HEK293T (cell line): ENCODE measurements around the gene MYO1B.

ENCODE experiments used
- ARNT ChIP-seq: fragments of 450-650 bp; IDR thresholded peaks from 2 replicates; pipeline ENCODE4 v1.6.1; 2017; ENCODE audit warnings: mild to moderate bottlenecking
- BHLHE40 ChIP-seq: fragments of 450-650 bp; IDR thresholded peaks from 2 replicates; pipeline ENCODE4 v1.6.1; 2016; ENCODE audit warnings: mild to moderate bottlenecking, moderate library complexity, borderline replicate concordance
- CTBP1 ChIP-seq: fragments of 450-650 bp; IDR thresholded peaks from 2 replicates; pipeline ENCODE4 v1.6.1; 2016; ENCODE audit warnings: borderline replicate concordance
- ELF4 ChIP-seq: fragments of 450-650 bp; IDR thresholded peaks from 2 replicates; pipeline ENCODE4 v1.6.1; 2017; ENCODE audit warnings: antibody characterized with exemption
- FOXA1 ChIP-seq: fragments of 450-650 bp; IDR thresholded peaks from 2 replicates; pipeline ENCODE4 v1.6.1; 2016; ENCODE audit warnings: mild to moderate bottlenecking
- FOXK2 ChIP-seq: fragments of 450-650 bp; IDR thresholded peaks from 2 replicates; pipeline ENCODE4 v1.6.1; 2016; ENCODE audit warnings: mild to moderate bottlenecking
- FOXM1 ChIP-seq: fragments of 450-650 bp; IDR thresholded peaks from 2 replicates; pipeline ENCODE4 v1.6.1; 2017; ENCODE audit warnings: mild to moderate bottlenecking, borderline replicate concordance
- HDGF ChIP-seq: fragments of 450-650 bp; IDR thresholded peaks from 2 replicates; pipeline ENCODE4 v1.6.1; 2017; ENCODE audit warnings: antibody characterized with exemption, borderline replicate concordance
- L3MBTL2 ChIP-seq: fragments of 450-650 bp; conservative IDR thresholded peaks from 2 replicates; pipeline ENCODE4 v1.6.1; 2016; ENCODE audit warnings: mild to moderate bottlenecking
- LEF1 ChIP-seq: fragments of 450-650 bp; IDR thresholded peaks from 2 replicates; pipeline ENCODE4 v1.6.1; 2017; ENCODE audit warnings: mild to moderate bottlenecking, borderline replicate concordance
- NFRKB ChIP-seq: fragments of 450-650 bp; IDR thresholded peaks from 2 replicates; pipeline ENCODE4 v1.6.1; 2016; ENCODE audit warnings: mild to moderate bottlenecking, moderate library complexity
- SP1 ChIP-seq: fragments of 450-650 bp; IDR thresholded peaks from 2 replicates; pipeline ENCODE4 v1.6.1; 2017
- SUZ12 ChIP-seq: fragments of 450-650 bp; IDR thresholded peaks from 2 replicates; pipeline ENCODE4 v1.6.1; 2016; ENCODE audit warnings: mild to moderate bottlenecking
- TF ChIP-seq, protein P1 (sequence below): fragments of 450-650 bp; IDR thresholded peaks from 2 replicates; pipeline ENCODE4 v1.6.1; 2016

GRCh38 chr2:191396794-191397193 is 151.6 kb downstream of the MYO1B start:
- TF ChIP-seq ELF4 (no peak), CTBP1 (no peak), SUZ12 (no peak), ARNT (no peak), LEF1 (no peak), FOXA1 (no peak), HDGF (no peak), FOXM1 (no peak), BHLHE40 (no peak), SP1 (no peak), FOXK2 (no peak), L3MBTL2 (no peak), NFRKB (no peak)
- TF ChIP-seq, protein P1, sequence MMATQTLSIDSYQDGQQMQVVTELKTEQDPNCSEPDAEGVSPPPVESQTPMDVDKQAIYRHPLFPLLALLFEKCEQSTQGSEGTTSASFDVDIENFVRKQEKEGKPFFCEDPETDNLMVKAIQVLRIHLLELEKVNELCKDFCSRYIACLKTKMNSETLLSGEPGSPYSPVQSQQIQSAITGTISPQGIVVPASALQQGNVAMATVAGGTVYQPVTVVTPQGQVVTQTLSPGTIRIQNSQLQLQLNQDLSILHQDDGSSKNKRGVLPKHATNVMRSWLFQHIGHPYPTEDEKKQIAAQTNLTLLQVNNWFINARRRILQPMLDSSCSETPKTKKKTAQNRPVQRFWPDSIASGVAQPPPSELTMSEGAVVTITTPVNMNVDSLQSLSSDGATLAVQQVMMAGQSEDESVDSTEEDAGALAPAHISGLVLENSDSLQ, result no peak
